Suprapubic skin (tissue), 4 donors: ENCODE results near the gene FAM83G. TPM values are rescaled to one million over a fixed set of nuclear protein-coding genes. Genes with fewer than 3 reads are reported as not detected.

Experiments used
- DNase-seq, 2 donors: peaks; one replicate each; pipeline ENCODE4 v3.0.0-alpha.2; 2019; ENCODE audit warnings: low spot score in 2 of 2
- H3K27ac ChIP-seq: fragments of 200-600 bp; sonication (generic); one replicate; pipeline ENCODE4 v1.5.1; 2019
- H3K27me3 ChIP-seq: fragments of 200-600 bp; sonication (generic); one replicate; pipeline ENCODE4 v1.5.1; 2019
- H3K36me3 ChIP-seq: fragments of 200-600 bp; sonication (generic); one replicate; pipeline ENCODE4 v1.5.1; 2019
- H3K4me1 ChIP-seq: fragments of 200-600 bp; sonication (generic); one replicate; pipeline ENCODE4 v1.5.1; 2019
- H3K4me3 ChIP-seq: fragments of 200-600 bp; sonication (generic); one replicate; pipeline ENCODE4 v1.5.1; 2019; ENCODE audit warnings: mild to moderate bottlenecking
- H3K9me3 ChIP-seq: fragments of 200-600 bp; sonication (generic); one replicate; pipeline ENCODE4 v1.5.1; 2019
- EP300 ChIP-seq: sonication (generic); formaldehyde crosslinking; IDR thresholded peaks from one replicate; pipeline ENCODE4 v1.6.1; 2017; ENCODE audit warnings: antibody characterized with exemption
- POLR2A ChIP-seq, 2 donors: fragments of 450-650 bp; IDR thresholded peaks; one replicate each; pipeline ENCODE4 v1.6.1; 2017; ENCODE audit warnings: antibody characterized with exemption in 2 of 2, mild to moderate bottlenecking in 2 of 2, moderate library complexity in 2 of 2
- POLR2AphosphoS5 ChIP-seq, 3 donors: sonication (generic); formaldehyde crosslinking; IDR thresholded peaks; one replicate each; pipeline ENCODE4 v1.6.1; 2017; ENCODE audit warnings: antibody characterized with exemption in 3 of 3
- WGBS: methylation state at CpG from one replicate; pipeline ENCODE4 v1.1.5; 2018; 5-methylcytosine and 5-hydroxymethylcytosine counted together
- total RNA-seq, 4 donors: library from RNA; depleted of rRNA; stranded (reverse); fragments of >200 nt; gene quantifications; one replicate each; pipeline ENCODE4 v1.1.0, GENCODE V29; 2016
- TF ChIP-seq, protein P1 (sequence below), 2 donors: fragments of 200-600 bp in 1 of 2; fragments of 450-650 bp in 1 of 2; sonication (generic) in 1 of 2; IDR thresholded peaks; one replicate each; pipeline ENCODE4 v1.5.1; 2016 to 2019; ENCODE audit warnings: antibody characterized with exemption in 2 of 2, mild to moderate bottlenecking in 1 of 2, moderate library complexity in 1 of 2

The FAM83G gene
- total RNA-seq, 4 donors from 2014 or later, result 205 to 261 (median 210) TPM

DNA sequence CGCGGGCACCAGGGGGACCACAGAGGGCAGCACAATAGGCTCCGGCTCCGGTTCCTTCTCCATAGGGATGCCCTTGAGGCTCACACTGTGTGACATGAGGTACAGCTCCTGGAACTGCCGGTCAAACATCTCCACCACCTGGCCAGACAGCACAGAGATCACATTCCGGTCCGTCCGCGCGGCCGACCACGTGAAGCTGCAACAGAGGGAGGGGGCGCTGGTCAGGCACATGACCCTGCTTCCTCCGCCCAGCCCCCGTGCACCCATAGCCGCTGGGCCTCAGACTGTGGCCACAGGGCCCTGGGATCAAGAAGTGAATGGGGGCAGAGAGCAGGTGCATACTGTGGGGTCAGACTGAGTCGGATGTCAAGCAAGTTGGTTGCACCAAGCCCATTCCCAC lies 25.9 kb downstream of the FAM83G start:
- Histone ChIP-seq H3K4me3 (no peak overlapping the region), H3K9me3 (no peaks in the 10 kb centered on the region), H3K27me3 (no peaks in the 10 kb centered on the region), H3K36me3 (peaks cover 24% of the 10 kb centered on the region), H3K27ac (no peak overlapping the region), H3K4me1 (peaks cover 23% of the 10 kb centered on the region)
- TF ChIP-seq, protein P1, sequence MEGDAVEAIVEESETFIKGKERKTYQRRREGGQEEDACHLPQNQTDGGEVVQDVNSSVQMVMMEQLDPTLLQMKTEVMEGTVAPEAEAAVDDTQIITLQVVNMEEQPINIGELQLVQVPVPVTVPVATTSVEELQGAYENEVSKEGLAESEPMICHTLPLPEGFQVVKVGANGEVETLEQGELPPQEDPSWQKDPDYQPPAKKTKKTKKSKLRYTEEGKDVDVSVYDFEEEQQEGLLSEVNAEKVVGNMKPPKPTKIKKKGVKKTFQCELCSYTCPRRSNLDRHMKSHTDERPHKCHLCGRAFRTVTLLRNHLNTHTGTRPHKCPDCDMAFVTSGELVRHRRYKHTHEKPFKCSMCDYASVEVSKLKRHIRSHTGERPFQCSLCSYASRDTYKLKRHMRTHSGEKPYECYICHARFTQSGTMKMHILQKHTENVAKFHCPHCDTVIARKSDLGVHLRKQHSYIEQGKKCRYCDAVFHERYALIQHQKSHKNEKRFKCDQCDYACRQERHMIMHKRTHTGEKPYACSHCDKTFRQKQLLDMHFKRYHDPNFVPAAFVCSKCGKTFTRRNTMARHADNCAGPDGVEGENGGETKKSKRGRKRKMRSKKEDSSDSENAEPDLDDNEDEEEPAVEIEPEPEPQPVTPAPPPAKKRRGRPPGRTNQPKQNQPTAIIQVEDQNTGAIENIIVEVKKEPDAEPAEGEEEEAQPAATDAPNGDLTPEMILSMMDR (IDR thresholded peaks at IDR 0.05), result no peak
- TF ChIP-seq POLR2A (IDR thresholded peaks at IDR 0.05) (no peak), EP300 (no peak), POLR2AphosphoS5 (IDR thresholded peaks at IDR 0.05) (no peak)
- no peak for DNase-seq
- 80% methylated on average over 1 of the region's 17 CpGs for WGBS

DNA sequence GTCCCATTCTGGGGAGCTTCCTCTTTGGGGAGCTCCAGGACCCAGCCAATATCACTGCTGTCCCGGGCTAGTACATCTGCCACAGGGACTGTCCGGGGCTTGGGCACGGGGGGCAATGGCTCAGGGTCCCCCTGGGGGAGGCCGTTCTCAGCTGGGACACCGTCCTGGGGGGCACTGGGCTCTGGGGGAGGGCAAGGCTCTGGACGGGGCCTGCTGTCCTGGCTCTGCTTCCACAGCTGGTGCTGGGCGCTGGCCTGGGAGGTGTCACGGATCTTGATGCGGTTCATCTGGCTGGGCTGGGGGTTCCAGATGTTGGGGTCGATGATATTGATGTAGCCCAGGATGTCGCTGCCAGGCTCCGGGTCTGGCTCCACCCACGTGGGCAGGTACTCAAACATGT lies 26.5 kb downstream of the FAM83G start:
- no CpG with 5 or more reads among the region's 13 CpGs for WGBS
- no peaks in the 10 kb centered on the region for H3K27me3 ChIP-seq
- no peak overlapping the region for H3K4me3 ChIP-seq
- H3K9me3 ChIP-seq, result no peaks in the 10 kb centered on the region
- no peak overlapping the region for H3K27ac ChIP-seq
- no peak for DNase-seq
- no peak for TF ChIP-seq POLR2A (IDR thresholded peaks at IDR 0.05)
- TF ChIP-seq, protein P1 (IDR thresholded peaks at IDR 0.05), result no peak
- TF ChIP-seq EP300, result no peak
- TF ChIP-seq POLR2AphosphoS5 (IDR thresholded peaks at IDR 0.05), result no peak
- peaks cover 24% of the 10 kb centered on the region for H3K36me3 ChIP-seq
- H3K4me1 ChIP-seq, result peaks cover 19% of the 10 kb centered on the region

DNA sequence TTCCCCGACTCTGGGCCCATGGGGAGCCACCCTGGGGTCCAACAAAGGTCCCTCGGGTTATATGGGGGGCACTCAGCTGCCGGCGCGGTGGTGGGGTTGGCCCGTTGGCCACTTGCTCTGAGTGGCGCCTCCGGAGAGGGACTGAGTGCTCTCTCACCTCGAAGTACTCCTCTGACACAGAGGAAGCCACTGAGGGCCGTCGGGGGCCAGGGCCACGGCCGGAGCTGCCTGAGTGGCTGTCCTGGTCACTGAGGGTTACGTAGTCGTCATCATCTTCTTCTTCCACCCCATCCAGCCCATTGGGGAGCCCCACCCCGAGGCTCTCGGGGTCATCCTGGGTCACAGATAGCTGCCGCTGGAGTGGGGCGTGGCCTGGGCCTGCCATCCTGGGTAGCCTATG lies 26.9 kb downstream of the FAM83G start:
- no peak for DNase-seq
- Histone ChIP-seq H3K9me3 (no peaks in the 10 kb centered on the region), H3K27ac (no peak overlapping the region), H3K36me3 (peaks cover 24% of the 10 kb centered on the region), H3K4me1 (peaks cover 15% of the 10 kb centered on the region), H3K27me3 (no peaks in the 10 kb centered on the region), H3K4me3 (no peak overlapping the region)
- TF ChIP-seq POLR2AphosphoS5 (IDR thresholded peaks at IDR 0.05) (no peak), POLR2A (IDR thresholded peaks at IDR 0.05) (no peak), EP300 (no peak)
- TF ChIP-seq, protein P1 (IDR thresholded peaks at IDR 0.05), result no peak
- 85% methylated on average over 7 of the region's 19 CpGs for WGBS

DNA sequence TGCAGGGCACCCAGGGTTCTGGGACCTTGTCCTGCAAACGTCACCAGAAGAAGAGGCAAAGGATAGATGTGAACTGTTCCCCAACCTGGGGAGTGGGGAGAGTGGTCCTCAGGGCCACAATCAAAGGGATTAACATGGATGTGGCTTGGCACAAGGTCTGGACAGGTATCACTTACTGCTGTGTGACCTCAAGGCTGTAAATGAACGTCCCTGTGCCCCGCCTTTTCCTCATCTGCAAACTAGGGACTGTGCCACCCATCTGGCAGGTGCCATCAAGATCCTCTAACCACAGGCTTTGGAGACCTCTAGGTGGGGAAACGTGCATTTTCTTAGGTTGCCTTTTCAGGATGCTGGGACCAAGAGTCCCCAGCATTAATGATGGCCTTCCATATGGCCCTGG lies 27.5 kb downstream of the FAM83G start:
- peaks cover 24% of the 10 kb centered on the region for H3K36me3 ChIP-seq
- WGBS, result no CpG with 5 or more reads among the region's 4 CpGs
- no peak for TF ChIP-seq POLR2AphosphoS5 (IDR thresholded peaks at IDR 0.05)
- no peak for TF ChIP-seq EP300
- TF ChIP-seq, protein P1 (IDR thresholded peaks at IDR 0.05), result no peak

DNA sequence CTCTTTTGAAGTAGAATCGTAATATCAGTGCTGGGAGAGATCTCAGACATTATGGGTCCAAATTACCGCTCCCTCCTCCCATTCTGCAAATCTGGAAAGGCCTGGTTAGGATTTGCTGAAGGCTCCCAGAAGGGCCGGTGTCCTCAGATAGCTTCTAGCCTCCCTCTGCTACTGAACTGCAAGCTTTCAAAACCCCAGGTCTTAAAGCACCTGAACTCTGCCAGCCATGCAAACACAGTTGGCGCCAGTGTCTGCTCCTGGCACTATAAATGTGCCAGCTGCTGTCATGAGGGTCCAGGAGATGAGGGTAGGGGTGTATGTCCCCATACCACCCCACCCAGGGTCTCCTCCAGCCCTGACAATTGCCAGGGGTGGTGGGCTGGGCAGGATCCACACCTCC lies 28.4 kb downstream of the FAM83G start:
- no peak for DNase-seq
- Histone ChIP-seq H3K4me3 (no peak overlapping the region), H3K4me1 (peaks cover under 1% of the 10 kb centered on the region), H3K36me3 (peaks cover 28% of the 10 kb centered on the region), H3K27ac (no peak overlapping the region), H3K9me3 (no peaks in the 10 kb centered on the region), H3K27me3 (no peaks in the 10 kb centered on the region)
- 66% methylated on average over 3 of the region's 4 CpGs for WGBS
- TF ChIP-seq EP300 (no peak), POLR2A (IDR thresholded peaks at IDR 0.05) (no peak), POLR2AphosphoS5 (IDR thresholded peaks at IDR 0.05) (no peak)
- TF ChIP-seq, protein P1 (IDR thresholded peaks at IDR 0.05), result no peak

More for the DNA sequence above, 27.5 kb downstream of the FAM83G start:
- Histone ChIP-seq H3K27me3 (no peaks in the 10 kb centered on the region), H3K27ac (no peak overlapping the region), H3K4me3 (no peak overlapping the region), H3K4me1 (peaks cover 9% of the 10 kb centered on the region), H3K9me3 (no peaks in the 10 kb centered on the region)
- DNase-seq, result no peak
